Progenitor cell of endocrine pancreas (in vitro differentiated cells): ENCODE results near the gene GATA5. TPM values are rescaled to one million over a fixed set of nuclear protein-coding genes. Genes with fewer than 3 reads are reported as not detected.

ENCODE experiments used
- DNase-seq: peaks from one replicate; pipeline ENCODE4 v3.0.0; 2021; ENCODE audit warnings: low spot score; ENCODE audit not compliant: unreplicated experiment
- H3K27ac Mint-ChIP-seq: 2 replicates; pipeline ENCODE4 v1.8.0; 2021; ENCODE audit warnings: mild to moderate bottlenecking, moderate library complexity, mixed read lengths
- H3K27me3 Mint-ChIP-seq: 2 replicates; pipeline ENCODE4 v1.8.0; 2021; ENCODE audit warnings: mixed read lengths
- H3K36me3 Mint-ChIP-seq: 2 replicates; pipeline ENCODE4 v1.8.0; 2022; ENCODE audit warnings: mixed read lengths; ENCODE audit not compliant: insufficient read depth
- H3K4me1 Mint-ChIP-seq: 2 replicates; pipeline ENCODE4 v1.8.0; 2021; ENCODE audit warnings: low read depth, mixed read lengths
- H3K4me3 Mint-ChIP-seq: 2 replicates; pipeline ENCODE4 v1.8.0; 2021; ENCODE audit warnings: low read depth, mild to moderate bottlenecking, moderate library complexity, mixed read lengths
- H3K9me3 Mint-ChIP-seq: 2 replicates; pipeline ENCODE4 v1.8.0; 2021; ENCODE audit warnings: low read depth, mixed read lengths
- CTCF ChIP-seq: fragments of 200-600 bp; sonication (generic); IDR thresholded peaks from one replicate; pipeline ENCODE4 v1.5.0; 2021; ENCODE audit warnings: antibody characterized with exemption, mild to moderate bottlenecking; ENCODE audit not compliant: unreplicated experiment
- total RNA-seq: library from RNA; stranded (reverse); gene quantifications from 2 replicates; pipeline ENCODE4 v1.2.1, GENCODE V29; 2021

The GATA5 gene
- total RNA-seq, 1 donor from 2014 or later = 3.8 TPM

GRCh38 chr20:62460678-62461077 is 15.1 kb downstream of the GATA5 start:
- Mint-ChIP-seq H3K9me3 (no peaks in the 10 kb centered on the region), H3K4me3 (no peak overlapping the region), H3K27me3 (peaks cover 7% of the 10 kb centered on the region), H3K4me1 (peaks cover 10% of the 10 kb centered on the region), H3K27ac (no peak overlapping the region), H3K36me3 (no peaks in the 10 kb centered on the region)
- TF ChIP-seq CTCF = no peak
- no peak for DNase-seq

- Mint-ChIP-seq H3K36me3 (no peaks in the 10 kb centered on the region), H3K27ac (no peak overlapping the region), H3K4me3 (no peak overlapping the region), H3K27me3 (peaks cover 9% of the 10 kb centered on the region), H3K4me1 (peaks cover 17% of the 10 kb centered on the region), H3K9me3 (no peaks in the 10 kb centered on the region)
- DNase-seq = no peak
- no peak for TF ChIP-seq CTCF
Observed at GRCh38 chr20:62459488-62459887, 16.3 kb downstream of the GATA5 start.

GRCh38 chr20:62458275-62459251 is 17.2 kb downstream of the GATA5 start:
- TF ChIP-seq CTCF = no peak
- Mint-ChIP-seq H3K27me3 (peaks cover 9% of the 10 kb centered on the region), H3K36me3 (no peaks in the 10 kb centered on the region), H3K9me3 (no peaks in the 10 kb centered on the region), H3K4me3 (no peak overlapping the region), H3K27ac (no peak overlapping the region), H3K4me1 (peaks cover 17% of the 10 kb centered on the region)
- DNase-seq = no peak

- Mint-ChIP-seq H3K9me3 (no peaks in the 10 kb centered on the region), H3K4me1 (peaks cover 17% of the 10 kb centered on the region), H3K4me3 (no peak overlapping the region), H3K36me3 (no peaks in the 10 kb centered on the region), H3K27ac (no peak overlapping the region), H3K27me3 (peaks cover 9% of the 10 kb centered on the region)
- no peak for TF ChIP-seq CTCF
- no peak for DNase-seq
Observed at GRCh38 chr20:62457831-62458230, 18.0 kb downstream of the GATA5 start.

- H3K36me3 Mint-ChIP-seq = no peaks in the 10 kb centered on the region
- no peak for DNase-seq
- peaks cover 9% of the 10 kb centered on the region for H3K27me3 Mint-ChIP-seq
- H3K27ac Mint-ChIP-seq = no peak overlapping the region
- no peak overlapping the region for H3K4me3 Mint-ChIP-seq
- no peaks in the 10 kb centered on the region for H3K9me3 Mint-ChIP-seq
- peaks cover 17% of the 10 kb centered on the region for H3K4me1 Mint-ChIP-seq
- TF ChIP-seq CTCF = no peak
Observed at GRCh38 chr20:62457098-62457497, 18.7 kb downstream of the GATA5 start.
